HG02970 (cell line): Measurements from ENCODE around the gene HCLS1.

ENCODE experiments used
- ATAC-seq: cut with Tn5 transposase; IDR thresholded peaks from one replicate; pipeline ENCODE4 v1.9.1; 2021; ENCODE audit warnings: mild to moderate bottlenecking, moderate library complexity, moderate number of reproducible peaks; ENCODE audit not compliant: unreplicated experiment, low FRiP score

HCLS1 gene

GRCh38 chr3:121658716-121659435 lies 1.8 kb downstream of the HCLS1 start:
- no peak for ATAC-seq

- no peak for ATAC-seq
Observed at GRCh38 chr3:121654493-121655385, 6.0 kb downstream of the HCLS1 start.

- ATAC-seq: no peak
Observed at GRCh38 chr3:121651684-121652083, 9.0 kb downstream of the HCLS1 start.

- ATAC-seq: no peak
Observed at GRCh38 chr3:121649645-121650044, 11.1 kb downstream of the HCLS1 start.

GRCh38 chr3:121648219-121648958 lies 12.3 kb downstream of the HCLS1 start:
- no peak for ATAC-seq

- ATAC-seq: no peak
Observed at GRCh38 chr3:121645054-121645453, 15.6 kb downstream of the HCLS1 start.

- ATAC-seq: no peak
Observed at GRCh38 chr3:121642601-121643314, 17.9 kb downstream of the HCLS1 start.

GRCh38 chr3:121641127-121641526 lies 19.6 kb downstream of the HCLS1 start:
- no peak for ATAC-seq

GRCh38 chr3:121637922-121638321 lies 22.8 kb downstream of the HCLS1 start:
- ATAC-seq: no peak

GRCh38 chr3:121630355-121630754 lies 30.3 kb downstream of the HCLS1 start:
- ATAC-seq: no peak

- no peak for ATAC-seq
Observed at GRCh38 chr3:121629601-121630000, 31.1 kb downstream of the HCLS1 start.

GRCh38 chr3:121627622-121628021 lies 33.1 kb downstream of the HCLS1 start:
- no peak for ATAC-seq

- ATAC-seq: no peak
Observed at GRCh38 chr3:121627211-121627610, 33.5 kb downstream of the HCLS1 start.

GRCh38 chr3:121626495-121626894 lies 34.2 kb downstream of the HCLS1 start:
- ATAC-seq: no peak

- ATAC-seq: no peak
Observed at GRCh38 chr3:121624147-121624899, 36.4 kb downstream of the HCLS1 start.

- ATAC-seq: no peak
Observed at GRCh38 chr3:121621491-121621890, 39.2 kb downstream of the HCLS1 start.

GRCh38 chr3:121619691-121620090 lies 41.0 kb downstream of the HCLS1 start:
- ATAC-seq: no peak

- ATAC-seq: no peak
Observed at GRCh38 chr3:121606106-121606505, 54.6 kb downstream of the HCLS1 start.

GRCh38 chr3:121604759-121605158 lies 55.9 kb downstream of the HCLS1 start:
- ATAC-seq: no peak
